Activated CD8-positive, alpha-beta memory T cell treated with anti-CD3 and anti-CD28 coated beads, Interleukin-2, amount 50 U/mL, for 24 hours (primary cell): ENCODE results near the gene MYLIP.
"Not testable (repeated sequence)": the region's sequence is repeated elsewhere in the genome, so short reads cannot be mapped to it uniquely, and the experiment has no call there.

Source experiments
- DNase-seq: peaks from one replicate; pipeline ENCODE4 v3.0.0-alpha.2; 2020; ENCODE audit errors: extremely low read depth

The MYLIP gene

GRCh38 chr6:16171400-16171799 lies 42.5 kb downstream of the MYLIP start:
- no peak for DNase-seq

- DNase-seq, result no peak
These were observed 44.5 kb downstream of the MYLIP start for GRCh38 chr6:16173167-16173940.

- DNase-seq, result no peak
These were observed 45.7 kb downstream of the MYLIP start for GRCh38 chr6:16174416-16175078.

- not testable (repeated sequence) for DNase-seq
These were observed 47.7 kb downstream of the MYLIP start for GRCh38 chr6:16176600-16176999.

- no peak for DNase-seq
These were observed 49.0 kb downstream of the MYLIP start for GRCh38 chr6:16177881-16178280.

GRCh38 chr6:16178351-16178750 lies 49.5 kb downstream of the MYLIP start:
- no peak for DNase-seq

GRCh38 chr6:16179063-16179462 lies 50.2 kb downstream of the MYLIP start:
- DNase-seq, result no peak

GRCh38 chr6:16179970-16180431 lies 51.1 kb downstream of the MYLIP start:
- DNase-seq, result no peak

- DNase-seq, result no peak
These were observed 52.0 kb downstream of the MYLIP start for GRCh38 chr6:16180696-16181438.

- no peak for DNase-seq
These were observed 52.8 kb downstream of the MYLIP start for GRCh38 chr6:16181439-16182297.

- DNase-seq, result no peak
These were observed 54.3 kb downstream of the MYLIP start for GRCh38 chr6:16183187-16183664.

- no peak for DNase-seq
These were observed 55.2 kb downstream of the MYLIP start for GRCh38 chr6:16184129-16184528.

GRCh38 chr6:16184551-16184950 lies 55.7 kb downstream of the MYLIP start:
- no peak for DNase-seq

- no peak for DNase-seq
These were observed 58.3 kb downstream of the MYLIP start for GRCh38 chr6:16187176-16187575.

- DNase-seq, result no peak
These were observed 61.3 kb downstream of the MYLIP start for GRCh38 chr6:16190214-16190613.

GRCh38 chr6:16196260-16196983 lies 67.5 kb downstream of the MYLIP start:
- no peak for DNase-seq

GRCh38 chr6:16196984-16197546 lies 68.2 kb downstream of the MYLIP start:
- DNase-seq, result no peak
